ENCODE data around the gene MPRIP.
"Not testable (repeated sequence)": the region's sequence is repeated elsewhere in the genome, so short reads cannot be mapped to it uniquely, and the experiment has no call there.

DNA sequence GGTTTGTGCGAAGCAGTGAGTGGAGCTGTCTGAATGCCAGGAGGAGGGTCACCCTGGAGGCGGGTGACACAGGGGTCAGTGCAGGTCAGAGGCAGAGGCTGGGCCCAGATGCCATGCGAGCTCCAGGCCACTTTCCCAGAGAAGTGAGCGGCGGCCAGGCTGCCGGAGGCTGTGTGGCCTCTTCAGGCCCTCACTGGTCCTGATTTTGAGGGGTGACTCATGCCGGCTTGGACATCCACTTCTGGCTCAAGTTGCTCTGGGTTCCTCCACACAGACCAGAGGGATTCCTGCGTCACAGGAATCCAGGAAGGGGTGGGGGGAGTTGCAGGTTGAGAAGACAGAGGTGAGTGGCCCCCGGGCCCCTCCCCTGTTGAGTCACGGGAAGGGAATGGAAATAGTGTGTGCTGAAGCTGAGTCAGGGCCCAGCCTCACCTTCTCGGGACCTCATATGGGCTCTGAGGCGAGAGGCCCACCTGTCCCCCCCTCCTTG is 31.7 kb upstream of the MPRIP start:
- not testable (repeated sequence) for TF ChIP-seq CTCF, POLR2A, POLR2AphosphoS5, EP300 (IDR thresholded peaks at IDR 0.05)
